GM13976 (cell line): ENCODE measurements around the gene ZBP1.

ENCODE experiments used
- DNase-seq: peaks from one replicate; pipeline ENCODE4 v3.0.0; 2012; ENCODE audit warnings: low spot score
- in situ Hi-C: fragments of 300-500 bp; cut with MboI; formaldehyde crosslinking; loops from one replicate; pipeline ENCODE4 v1.12.0; 2022; ENCODE audit warnings: low sequenced_read_pairs, mixed read lengths, inconsistent platforms; ENCODE audit not compliant: unreplicated experiment
- TF ChIP-seq, protein P1 (sequence below): IDR thresholded peaks from 2 replicates; pipeline ENCODE4 v1.5.1; 2012; ENCODE audit warnings: borderline replicate concordance, mild to moderate bottlenecking; ENCODE audit not compliant: insufficient read depth; ENCODE audit errors: extremely low read depth, missing control alignments, control extremely low read depth

Gene ZBP1

GRCh38 chr20:57562541-57563465, 57.4 kb downstream of the ZBP1 start:
- DNase-seq, result no peak
- in situ Hi-C loops, result no loop called here
- TF ChIP-seq, protein P1, sequence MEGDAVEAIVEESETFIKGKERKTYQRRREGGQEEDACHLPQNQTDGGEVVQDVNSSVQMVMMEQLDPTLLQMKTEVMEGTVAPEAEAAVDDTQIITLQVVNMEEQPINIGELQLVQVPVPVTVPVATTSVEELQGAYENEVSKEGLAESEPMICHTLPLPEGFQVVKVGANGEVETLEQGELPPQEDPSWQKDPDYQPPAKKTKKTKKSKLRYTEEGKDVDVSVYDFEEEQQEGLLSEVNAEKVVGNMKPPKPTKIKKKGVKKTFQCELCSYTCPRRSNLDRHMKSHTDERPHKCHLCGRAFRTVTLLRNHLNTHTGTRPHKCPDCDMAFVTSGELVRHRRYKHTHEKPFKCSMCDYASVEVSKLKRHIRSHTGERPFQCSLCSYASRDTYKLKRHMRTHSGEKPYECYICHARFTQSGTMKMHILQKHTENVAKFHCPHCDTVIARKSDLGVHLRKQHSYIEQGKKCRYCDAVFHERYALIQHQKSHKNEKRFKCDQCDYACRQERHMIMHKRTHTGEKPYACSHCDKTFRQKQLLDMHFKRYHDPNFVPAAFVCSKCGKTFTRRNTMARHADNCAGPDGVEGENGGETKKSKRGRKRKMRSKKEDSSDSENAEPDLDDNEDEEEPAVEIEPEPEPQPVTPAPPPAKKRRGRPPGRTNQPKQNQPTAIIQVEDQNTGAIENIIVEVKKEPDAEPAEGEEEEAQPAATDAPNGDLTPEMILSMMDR, result no peak

DNA sequence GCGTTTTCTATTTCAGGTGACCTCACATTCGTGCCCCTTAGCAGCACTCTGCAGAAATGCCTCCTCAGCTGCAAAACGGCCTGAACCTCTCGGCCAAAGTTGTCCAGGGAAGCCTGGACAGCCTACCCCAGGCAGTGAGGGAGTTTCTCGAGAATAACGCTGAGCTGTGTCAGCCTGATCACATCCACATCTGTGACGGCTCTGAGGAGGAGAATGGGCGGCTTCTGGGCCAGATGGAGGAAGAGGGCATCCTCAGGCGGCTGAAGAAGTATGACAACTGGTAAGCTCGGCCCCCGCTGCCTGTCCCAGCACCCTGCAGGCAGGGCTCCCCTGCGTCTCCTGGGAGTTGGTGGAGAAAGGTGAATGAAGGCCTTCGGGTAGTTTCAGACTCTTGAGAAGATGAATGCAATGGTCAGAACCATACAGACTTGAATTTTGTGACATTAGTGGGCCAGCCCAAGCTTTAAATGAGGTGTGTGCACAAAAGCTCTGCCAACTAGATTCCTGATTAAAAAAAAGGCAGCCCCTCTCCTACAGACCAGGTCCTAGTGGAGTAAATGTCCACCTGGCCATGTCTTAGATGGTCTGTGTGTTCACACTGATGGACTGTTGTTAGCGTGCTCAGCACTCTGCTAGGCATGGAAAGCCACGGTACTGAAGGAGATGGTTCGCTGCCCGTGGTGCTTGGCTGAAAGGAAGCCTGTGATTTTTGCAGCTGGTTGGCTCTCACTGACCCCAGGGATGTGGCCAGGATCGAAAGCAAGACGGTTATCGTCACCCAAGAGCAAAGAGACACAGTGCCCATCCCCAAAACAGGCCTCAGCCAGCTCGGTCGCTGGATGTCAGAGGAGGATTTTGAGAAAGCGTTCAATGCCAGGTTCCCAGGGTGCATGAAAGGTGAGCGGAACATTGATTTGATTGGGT, 58.6 kb downstream of the ZBP1 start:
- TF ChIP-seq, protein P1, result no peak
- no peak for DNase-seq
- in situ Hi-C loops, result no loop called here

DNA sequence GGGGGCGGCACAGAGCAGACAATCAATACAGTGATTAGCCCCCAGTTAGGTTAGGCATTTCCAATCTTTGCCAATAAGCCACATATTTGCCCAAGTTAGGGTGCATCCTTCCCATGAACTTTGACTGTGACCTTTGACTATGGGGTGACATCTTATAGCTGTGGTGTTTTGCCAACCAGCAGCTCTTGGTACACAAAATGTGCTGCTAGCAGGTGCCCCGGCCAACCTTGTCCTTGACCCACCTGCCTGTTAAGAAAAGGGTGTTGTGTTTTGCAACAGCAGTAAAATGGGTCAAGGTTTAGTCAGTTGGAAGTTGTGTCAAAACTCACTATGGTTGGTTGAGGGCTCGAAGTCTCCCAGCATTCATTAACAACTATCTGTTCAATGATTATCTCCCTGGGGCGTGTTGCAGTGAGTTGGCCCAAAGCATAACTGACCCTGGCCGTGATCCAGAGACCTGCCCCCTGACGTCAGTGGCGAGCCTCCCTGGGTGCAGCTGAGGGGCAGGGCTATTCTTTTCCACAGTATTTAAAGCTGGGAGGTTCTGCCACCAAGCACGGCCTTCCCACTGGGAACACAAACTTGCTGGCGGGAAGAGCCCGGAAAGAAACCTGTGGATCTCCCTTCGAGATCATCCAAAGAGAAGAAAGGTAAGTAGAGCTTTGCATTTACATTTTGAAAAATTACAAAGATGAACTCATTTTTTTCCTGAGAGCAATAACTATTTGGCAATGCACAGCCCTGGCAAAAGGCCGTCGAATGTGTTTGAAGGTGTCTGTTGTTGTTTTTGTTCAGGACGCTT, 59.5 kb downstream of the ZBP1 start, which contains the start of gene PCK1:
TSS of gene PCK1 (plus strand) at position 557 of the 802 bp plus-strand sequence. CDS start 302 bp downstream, outside the sequence.
- no peak for DNase-seq
- TF ChIP-seq, protein P1, result no peak
- in situ Hi-C loops, result no loop called here

DNA sequence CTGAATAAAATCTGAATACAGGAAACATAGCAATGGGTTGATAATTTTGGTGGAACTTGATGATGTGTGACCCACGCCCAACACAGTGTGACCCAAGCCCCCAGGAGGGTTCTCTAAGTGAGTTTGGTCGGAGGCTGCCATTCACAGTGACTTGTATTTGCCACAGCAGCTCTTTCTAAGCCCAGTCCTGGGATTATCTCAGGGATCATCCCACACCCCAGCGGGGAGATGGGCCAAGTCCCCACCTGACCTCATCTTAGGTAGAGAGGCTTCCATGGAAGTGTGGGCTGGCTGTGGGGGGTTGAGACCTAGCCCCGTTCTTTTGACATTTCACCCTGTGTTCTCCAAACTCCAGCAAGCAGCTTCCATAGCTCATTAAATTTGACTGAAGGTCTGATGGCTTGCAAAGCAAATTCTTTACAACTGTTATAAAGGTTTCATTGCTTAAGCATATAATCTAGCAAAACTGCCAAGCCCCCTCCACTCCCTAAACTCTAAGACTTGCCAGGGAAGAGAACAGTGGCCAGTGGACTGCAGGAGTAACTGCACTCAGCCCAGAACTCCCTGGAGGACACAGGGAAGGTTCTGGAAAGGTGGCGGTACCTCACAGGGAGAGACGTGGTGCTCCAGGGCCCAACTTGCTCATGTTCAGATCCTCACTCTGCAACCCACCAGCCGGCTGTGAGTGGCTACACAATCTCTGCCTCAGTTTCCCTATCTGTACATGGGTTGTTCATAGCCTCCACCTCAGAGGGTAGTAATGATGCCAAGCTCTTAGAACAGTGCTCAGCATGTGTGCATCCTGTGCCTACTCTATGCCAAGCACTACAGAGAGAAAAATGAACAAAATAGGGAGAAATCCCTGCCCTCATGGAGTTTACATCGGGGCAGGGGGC, 60.3 kb downstream of the ZBP1 start:
- TF ChIP-seq, protein P1, result no peak
- in situ Hi-C loops, result no loop called here
- DNase-seq, result no peak

GRCh38 chr20:57559289-57559634, 61.0 kb downstream of the ZBP1 start:
- in situ Hi-C loops, result no loop called here
- TF ChIP-seq, protein P1, result no peak

More at GRCh38 chr20:57559289-57559634, 61.0 kb downstream of the ZBP1 start:
- no peak for DNase-seq
